ENCODE data around the gene ANO3. TPM values are rescaled to one million over a fixed set of nuclear protein-coding genes. Genes with fewer than 3 reads are reported as not detected.

Gene ANO3
- total RNA-seq, 1 donor from 2014 or later, result 8.2 TPM

DNA sequence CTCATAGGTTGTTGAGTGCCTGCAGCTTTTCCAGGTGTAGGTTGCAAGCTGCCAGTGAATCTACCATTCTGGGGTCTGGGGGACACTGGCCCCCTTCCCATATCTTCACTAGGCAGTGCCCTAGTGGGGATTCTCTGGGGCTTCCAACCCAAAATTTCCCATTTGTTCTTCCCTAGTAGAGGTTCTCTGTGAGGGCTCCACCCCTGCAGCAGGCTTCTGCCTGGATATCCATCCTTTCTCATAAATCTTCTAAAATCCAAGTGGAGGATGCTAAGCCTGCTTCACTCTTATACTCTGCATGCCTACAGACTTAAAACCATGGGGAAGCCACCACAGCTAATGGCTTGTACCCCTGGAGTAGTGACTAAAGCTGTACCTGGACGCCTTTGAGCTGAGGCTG is 33.4 kb downstream of the ANO3 start:
- H3K36me3 ChIP-seq, result no peaks in the 10 kb centered on the region
- no peaks in the 10 kb centered on the region for H3K27me3 ChIP-seq
- TF ChIP-seq, protein P1, sequence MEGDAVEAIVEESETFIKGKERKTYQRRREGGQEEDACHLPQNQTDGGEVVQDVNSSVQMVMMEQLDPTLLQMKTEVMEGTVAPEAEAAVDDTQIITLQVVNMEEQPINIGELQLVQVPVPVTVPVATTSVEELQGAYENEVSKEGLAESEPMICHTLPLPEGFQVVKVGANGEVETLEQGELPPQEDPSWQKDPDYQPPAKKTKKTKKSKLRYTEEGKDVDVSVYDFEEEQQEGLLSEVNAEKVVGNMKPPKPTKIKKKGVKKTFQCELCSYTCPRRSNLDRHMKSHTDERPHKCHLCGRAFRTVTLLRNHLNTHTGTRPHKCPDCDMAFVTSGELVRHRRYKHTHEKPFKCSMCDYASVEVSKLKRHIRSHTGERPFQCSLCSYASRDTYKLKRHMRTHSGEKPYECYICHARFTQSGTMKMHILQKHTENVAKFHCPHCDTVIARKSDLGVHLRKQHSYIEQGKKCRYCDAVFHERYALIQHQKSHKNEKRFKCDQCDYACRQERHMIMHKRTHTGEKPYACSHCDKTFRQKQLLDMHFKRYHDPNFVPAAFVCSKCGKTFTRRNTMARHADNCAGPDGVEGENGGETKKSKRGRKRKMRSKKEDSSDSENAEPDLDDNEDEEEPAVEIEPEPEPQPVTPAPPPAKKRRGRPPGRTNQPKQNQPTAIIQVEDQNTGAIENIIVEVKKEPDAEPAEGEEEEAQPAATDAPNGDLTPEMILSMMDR (IDR thresholded peaks at IDR 0.05), result no peak
- peaks cover 0 to 3% of the 10 kb centered on the region in 2 donors for H3K9me3 ChIP-seq
- intact Hi-C loops (cut with DNase I), result no loop called here
- no peaks in the 10 kb centered on the region for H3K4me1 ChIP-seq
- no peak overlapping the region for H3K27ac ChIP-seq
- no peak for DNase-seq (ENCODE audit: low spot score in 2 of 2)
- no peak overlapping the region for H3K4me3 ChIP-seq

DNA sequence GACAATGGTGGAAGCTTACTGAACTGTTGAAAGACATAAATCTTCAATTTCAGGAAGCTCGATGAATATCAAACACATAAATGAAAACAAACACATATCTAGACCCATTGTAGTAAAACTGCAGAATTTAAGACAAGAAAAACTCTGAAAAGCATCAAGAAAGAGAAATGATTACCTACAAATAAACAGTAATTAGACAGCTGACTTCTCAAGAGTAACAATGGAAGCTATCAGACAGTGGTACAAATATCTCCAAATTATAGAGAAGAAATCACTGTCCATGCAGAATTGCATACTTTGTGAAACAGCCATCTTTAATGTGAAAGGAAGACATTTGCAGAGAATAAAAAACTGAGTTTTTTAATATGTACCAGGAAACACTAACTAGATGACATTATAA is 45.7 kb downstream of the ANO3 start:
- Histone ChIP-seq H3K27me3 (no peaks in the 10 kb centered on the region), H3K4me3 (no peak overlapping the region), H3K9me3 (peaks cover 0 to 13% of the 10 kb centered on the region in 2 donors), H3K36me3 (no peaks in the 10 kb centered on the region), H3K4me1 (no peaks in the 10 kb centered on the region), H3K27ac (no peak overlapping the region)
- TF ChIP-seq, protein P1 (IDR thresholded peaks at IDR 0.05), result no peak
- intact Hi-C loops (cut with DNase I), result no loop called here
- DNase-seq (ENCODE audit: low spot score in 2 of 2), result no peak

DNA sequence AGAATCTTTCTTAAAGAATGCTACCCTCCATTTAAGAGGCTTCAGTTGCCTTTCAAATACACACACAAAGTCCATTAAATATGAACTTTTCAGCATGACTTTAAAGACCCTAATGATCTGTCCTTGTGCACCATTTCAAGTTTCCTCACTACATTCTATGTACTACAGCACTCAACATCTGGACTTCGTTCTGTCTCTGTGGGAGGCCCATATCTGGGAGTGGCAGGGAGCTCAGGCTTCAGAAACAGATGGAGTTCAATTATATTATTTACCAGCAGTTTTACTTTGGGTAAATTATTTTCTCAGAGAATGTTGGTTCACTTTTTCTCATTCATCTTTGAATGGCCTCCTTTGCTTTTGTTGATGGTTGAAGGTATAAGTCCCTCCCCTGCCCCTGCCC is 67.4 kb downstream of the ANO3 start:
- no peaks in the 10 kb centered on the region for H3K9me3 ChIP-seq
- intact Hi-C loops (cut with DNase I), result no loop called here

DNA sequence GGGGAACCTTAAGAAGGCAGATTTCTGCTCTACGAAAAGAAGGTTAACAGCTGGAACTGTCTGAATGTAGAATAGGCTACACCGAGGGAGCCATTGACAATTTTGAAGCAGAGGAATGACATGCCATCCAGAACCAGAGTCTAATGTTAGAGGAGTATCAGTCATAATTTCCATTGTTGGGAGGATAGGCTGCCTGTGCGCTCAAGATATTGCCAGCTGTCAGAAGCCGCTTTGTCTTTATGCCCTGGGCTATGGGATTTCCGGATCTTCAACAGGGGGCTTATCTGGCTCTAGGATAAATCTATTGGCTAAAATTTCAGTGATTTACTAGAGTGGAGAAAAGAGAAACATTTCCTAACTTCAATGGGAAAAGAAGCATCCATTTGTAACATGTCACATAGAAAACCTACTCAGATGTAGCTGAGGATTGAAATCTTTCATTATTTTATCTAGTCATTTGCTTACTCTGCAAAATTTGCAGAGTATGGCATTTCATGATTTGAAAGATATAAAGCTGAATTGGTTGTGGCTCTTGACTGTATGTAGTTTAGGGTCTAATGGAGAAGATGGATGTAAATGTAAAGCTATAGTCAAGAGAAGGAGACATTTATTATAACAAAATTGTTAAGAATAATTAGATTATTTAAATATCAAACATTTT is 78.9 kb downstream of the ANO3 start:
- Histone ChIP-seq H3K4me3 (no peak overlapping the region), H3K36me3 (no peaks in the 10 kb centered on the region), H3K9me3 (no peaks in the 10 kb centered on the region), H3K4me1 (no peaks in the 10 kb centered on the region), H3K27ac (no peak overlapping the region), H3K27me3 (no peaks in the 10 kb centered on the region)
- no peak for DNase-seq (ENCODE audit: low spot score in 2 of 2)
- intact Hi-C loops (cut with DNase I), result no loop called here
- TF ChIP-seq, protein P1 (IDR thresholded peaks at IDR 0.05), result no peak

More for the DNA sequence above, 67.4 kb downstream of the ANO3 start:
- TF ChIP-seq, protein P1 (IDR thresholded peaks at IDR 0.05), result no peak
- Histone ChIP-seq H3K4me3 (no peak overlapping the region), H3K4me1 (no peaks in the 10 kb centered on the region), H3K36me3 (no peaks in the 10 kb centered on the region), H3K27me3 (no peaks in the 10 kb centered on the region), H3K27ac (no peak overlapping the region)
- no peak for DNase-seq (ENCODE audit: low spot score in 2 of 2)

DNA sequence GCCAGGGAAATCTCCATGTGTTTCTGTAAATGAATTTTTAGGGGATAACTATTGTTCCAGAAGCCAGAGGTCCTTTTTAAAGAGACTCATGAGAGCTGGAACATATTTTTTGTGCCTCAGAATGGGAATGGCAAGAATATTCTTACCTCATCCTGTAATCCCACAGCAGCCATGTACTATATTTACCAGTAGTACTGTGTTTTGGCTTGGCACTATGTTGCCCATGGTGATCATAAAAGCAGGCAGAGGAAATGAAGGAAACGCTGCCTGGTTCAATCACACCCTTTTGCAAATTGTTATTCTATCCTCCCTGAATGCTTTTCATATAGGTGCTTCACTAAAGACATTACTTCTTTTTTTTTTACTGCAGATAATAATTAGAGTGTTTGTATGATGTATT is 81.0 kb downstream of the ANO3 start:
- H3K27ac ChIP-seq, result no peak overlapping the region
- H3K9me3 ChIP-seq, result no peaks in the 10 kb centered on the region
- no peak overlapping the region for H3K4me3 ChIP-seq
- DNase-seq (ENCODE audit: low spot score in 2 of 2), result no peak
- intact Hi-C loops (cut with DNase I), result no loop called here
- H3K4me1 ChIP-seq, result no peaks in the 10 kb centered on the region
- TF ChIP-seq, protein P1 (IDR thresholded peaks at IDR 0.05), result no peak
- H3K36me3 ChIP-seq, result no peaks in the 10 kb centered on the region
- no peaks in the 10 kb centered on the region for H3K27me3 ChIP-seq
